NCI-H1930 (cell line): ENCODE data around the gene SLC25A47.

Source experiments
- DNase-seq, 2 experiments: peaks; one replicate each; lab custom pipeline; 2025; lab: John Stamatoyannopoulos, UW

Gene SLC25A47

GRCh38 chr14:100346306-100347091 lies 23.4 kb downstream of the SLC25A47 start:
- no peak for DNase-seq

GRCh38 chr14:100348253-100348729 lies 25.2 kb downstream of the SLC25A47 start:
- DNase-seq, result no peak

- no peak for DNase-seq
Measured at GRCh38 chr14:100348784-100349685, 25.9 kb downstream of the SLC25A47 start.

GRCh38 chr14:100350276-100350926 lies 27.3 kb downstream of the SLC25A47 start:
- no peak for DNase-seq

- DNase-seq, result no peak
Measured at GRCh38 chr14:100350986-100351385, 27.8 kb downstream of the SLC25A47 start.

- no peak for DNase-seq
Measured at GRCh38 chr14:100358396-100358795, 35.3 kb downstream of the SLC25A47 start.

GRCh38 chr14:100359111-100359510 lies 36.0 kb downstream of the SLC25A47 start:
- no peak for DNase-seq

GRCh38 chr14:100359881-100360280 lies 36.7 kb downstream of the SLC25A47 start:
- DNase-seq, result no peak

- no peak for DNase-seq
Measured at GRCh38 chr14:100361626-100362025, 38.5 kb downstream of the SLC25A47 start.

GRCh38 chr14:100362311-100362927 lies 39.3 kb downstream of the SLC25A47 start:
- peak; percentile 52 to 77 for DNase-seq

GRCh38 chr14:100363053-100363452 lies 39.9 kb downstream of the SLC25A47 start:
- no peak for DNase-seq

GRCh38 chr14:100364403-100364802 lies 41.3 kb downstream of the SLC25A47 start:
- DNase-seq, result no peak

GRCh38 chr14:100365741-100366140 lies 42.6 kb downstream of the SLC25A47 start:
- DNase-seq, result no peak

- DNase-seq, result no peak
Measured at GRCh38 chr14:100369019-100369418, 45.9 kb downstream of the SLC25A47 start.

GRCh38 chr14:100370003-100370402 lies 46.9 kb downstream of the SLC25A47 start:
- DNase-seq, result no peak

GRCh38 chr14:100371773-100372172 lies 48.6 kb downstream of the SLC25A47 start:
- DNase-seq, result no peak

GRCh38 chr14:100372357-100373048 lies 49.4 kb downstream of the SLC25A47 start:
- no peak for DNase-seq

- no peak for DNase-seq
Measured at GRCh38 chr14:100374270-100374669, 51.1 kb downstream of the SLC25A47 start.

GRCh38 chr14:100374876-100375265 lies 51.7 kb downstream of the SLC25A47 start:
- no peak for DNase-seq

GRCh38 chr14:100375266-100375962 lies 52.3 kb downstream of the SLC25A47 start:
- DNase-seq, result peak in 1 of 2 experiments; percentile 19
